ENCODE measurements around the gene ROR1.

ROR1 gene

DNA sequence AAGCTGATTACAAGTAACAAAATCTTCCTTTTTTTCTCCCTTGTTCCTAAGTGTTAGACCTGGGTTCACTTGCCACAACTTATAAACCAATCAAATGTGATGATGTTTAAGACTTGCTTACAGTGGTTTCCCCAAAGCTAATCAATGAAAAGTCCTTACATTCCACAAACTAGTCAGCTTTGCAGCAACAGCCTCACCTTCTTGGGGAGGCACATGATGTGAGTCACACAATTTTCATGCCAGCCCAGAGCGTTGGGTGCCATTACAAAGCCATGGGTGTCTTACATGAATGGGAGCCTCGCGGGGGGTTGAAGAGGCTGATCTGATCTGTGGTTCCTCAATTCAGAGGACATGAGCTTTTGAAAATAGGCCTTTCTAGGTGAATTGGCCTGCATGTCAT, 338.0 kb downstream of the ROR1 start:
- DNase-seq: no peak

DNA sequence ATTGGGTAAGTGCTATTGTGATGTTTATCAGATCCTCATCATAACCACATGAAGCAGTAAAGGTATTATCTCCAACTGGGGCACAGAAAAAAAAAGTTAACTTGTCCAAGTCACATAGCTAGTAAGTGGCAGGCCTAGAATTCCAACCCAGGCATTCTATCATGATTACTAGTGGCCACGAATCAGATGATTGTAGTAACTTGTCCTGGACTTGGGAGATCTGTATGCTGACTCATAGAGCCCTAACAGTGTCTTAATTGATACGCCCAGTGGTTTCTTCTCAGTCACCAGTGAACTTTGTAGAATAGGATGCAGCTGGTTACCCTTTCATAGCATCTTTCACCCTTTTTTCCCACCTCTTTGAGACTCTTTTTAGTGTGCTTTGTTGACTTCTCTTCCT, 338.5 kb downstream of the ROR1 start:
- DNase-seq: peak; percentile 87

DNA sequence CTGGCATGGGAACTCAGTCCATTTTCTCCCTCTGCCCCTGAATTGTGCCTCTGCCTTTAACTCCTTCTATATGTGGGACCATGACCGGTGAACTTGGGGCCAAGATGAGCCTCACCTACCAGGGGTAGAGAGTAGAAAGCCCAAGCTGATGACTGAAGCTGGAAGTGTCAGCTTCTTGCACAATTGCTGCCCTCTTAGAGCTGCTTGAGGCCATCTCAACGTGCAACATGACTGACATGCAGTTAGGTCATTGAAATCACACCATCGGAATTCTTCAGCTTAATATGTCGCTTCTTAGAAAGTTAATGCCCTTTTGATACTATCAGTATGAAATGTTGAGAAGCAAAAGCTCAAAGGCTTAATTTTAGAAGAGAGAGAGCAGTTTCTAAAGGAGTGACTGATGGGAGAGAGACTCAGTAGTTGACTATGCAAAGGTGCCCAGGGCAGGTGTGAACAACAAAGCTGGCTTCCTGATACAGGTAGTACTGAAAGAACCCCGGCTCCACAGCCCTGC, 340.3 kb downstream of the ROR1 start:
- DNase-seq: no peak

DNA sequence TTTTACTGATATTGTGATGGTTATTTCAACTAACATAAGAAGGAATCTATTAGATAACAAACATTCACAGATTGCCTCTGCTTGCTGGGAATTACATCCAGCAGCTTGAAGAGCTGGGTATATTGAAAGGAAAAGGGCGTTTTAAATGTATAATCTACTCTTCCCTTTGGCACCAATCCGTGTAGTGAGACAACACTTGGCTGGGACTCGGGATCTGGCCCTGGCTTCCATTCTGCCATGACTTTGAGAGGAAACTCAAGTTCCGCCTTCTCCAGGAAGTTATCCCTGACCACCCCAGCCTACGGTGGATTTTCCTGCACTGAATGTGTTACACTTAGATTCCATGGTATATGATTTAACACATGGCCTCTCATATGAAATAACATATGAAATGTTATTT, 342.7 kb downstream of the ROR1 start:
- DNase-seq: no peak

DNA sequence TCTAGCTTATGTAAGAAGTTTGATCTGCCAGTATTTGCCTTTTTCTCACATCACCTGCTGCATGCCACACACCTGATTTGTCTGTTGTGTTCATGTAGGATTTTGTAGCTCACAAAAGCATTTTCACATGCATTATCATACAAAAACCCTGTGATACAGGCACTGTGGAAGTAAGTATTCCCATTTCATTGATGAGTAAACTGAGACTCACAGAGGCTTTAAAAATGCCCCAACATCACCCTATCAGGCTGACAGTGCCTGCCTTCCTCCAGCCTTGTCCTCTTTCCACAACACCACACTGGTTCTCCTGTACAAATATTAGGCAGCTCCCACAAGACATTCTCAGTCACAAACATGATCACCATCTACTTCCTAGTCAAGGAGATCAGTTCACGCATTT, 343.7 kb downstream of the ROR1 start:
- DNase-seq: no peak

DNA sequence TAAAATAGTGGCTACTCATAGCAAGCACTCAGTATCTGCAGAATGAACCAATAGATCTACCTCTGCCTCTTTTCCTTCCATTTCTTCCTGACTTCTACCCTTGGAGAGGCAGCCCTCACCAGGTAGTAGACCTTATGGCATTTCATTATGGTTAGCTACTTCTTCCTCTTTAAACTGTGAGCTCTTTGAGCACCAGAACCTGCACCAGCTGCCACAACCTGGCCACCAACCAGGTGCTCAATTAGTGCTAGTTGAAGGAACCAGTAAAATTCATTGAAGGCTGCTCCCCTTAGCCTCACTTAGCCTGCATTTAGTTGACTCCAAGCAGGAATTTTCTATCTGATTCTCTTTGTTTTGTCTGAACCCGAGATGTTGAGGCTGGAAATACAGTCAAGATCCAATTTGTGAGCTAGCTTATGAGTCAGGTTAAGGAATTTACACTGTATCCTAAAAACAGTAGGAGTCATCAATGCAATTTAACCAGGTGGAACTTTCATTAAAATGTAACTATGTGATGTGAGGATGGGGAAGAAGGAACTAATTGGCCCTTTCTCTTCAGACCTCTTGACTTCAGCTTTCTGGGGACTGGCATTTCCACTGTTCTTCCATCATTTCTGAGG, 348.1 kb downstream of the ROR1 start:
- DNase-seq: peak; percentile 27

DNA sequence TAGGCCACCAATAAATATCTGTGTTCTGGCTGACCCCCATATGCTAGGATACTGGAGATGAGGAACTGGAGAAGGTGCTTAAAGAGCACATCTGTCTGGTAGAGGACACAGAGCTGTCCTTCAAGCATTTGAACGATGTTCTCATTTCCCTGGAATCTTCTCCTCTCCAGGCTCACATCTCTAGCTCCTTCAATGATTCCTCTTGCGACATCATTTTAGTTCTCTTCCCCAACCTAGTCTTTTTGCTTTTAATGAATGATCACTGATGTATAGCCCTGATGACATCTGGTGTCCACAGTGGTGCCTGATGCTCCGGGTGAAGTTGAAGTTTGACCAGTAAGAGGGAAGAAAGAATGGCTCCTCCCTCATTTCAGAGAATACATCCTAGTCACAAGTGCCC, 348.8 kb downstream of the ROR1 start:
- DNase-seq: peak; percentile 33

DNA sequence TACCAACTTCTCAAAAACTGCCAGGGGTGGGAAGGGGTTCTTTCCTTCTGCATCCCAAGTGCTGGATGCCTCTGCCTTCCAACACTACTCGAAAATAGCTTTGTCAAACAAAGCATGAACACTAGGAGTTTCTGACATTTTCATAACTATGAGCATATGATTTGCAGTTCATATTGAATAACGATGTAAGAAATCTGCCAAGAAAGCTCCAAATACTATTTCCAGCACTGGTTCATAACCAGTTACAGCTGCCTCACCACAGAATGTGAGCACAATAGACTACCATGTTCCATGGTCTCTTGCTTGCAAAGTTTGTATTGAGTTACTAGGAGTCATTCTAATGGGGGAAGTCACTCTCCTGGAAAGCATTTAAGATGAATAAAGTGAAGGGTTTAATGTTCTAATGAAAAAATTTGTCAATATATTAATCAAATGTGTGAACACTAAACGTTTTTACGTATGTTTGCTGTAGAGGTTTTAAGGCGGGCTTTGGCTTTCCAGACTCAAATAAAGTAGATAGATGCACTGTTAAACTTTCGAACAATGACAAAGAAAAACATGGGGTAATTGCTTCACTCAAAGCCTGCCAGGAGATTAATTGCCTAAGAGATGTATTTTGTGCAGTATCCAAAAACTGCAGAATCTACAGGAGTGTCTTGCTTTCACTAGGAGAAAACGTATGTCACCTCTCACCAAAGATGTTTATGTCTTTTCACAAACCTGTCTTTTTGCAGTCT, 351.1 kb downstream of the ROR1 start:
- DNase-seq: no peak

DNA sequence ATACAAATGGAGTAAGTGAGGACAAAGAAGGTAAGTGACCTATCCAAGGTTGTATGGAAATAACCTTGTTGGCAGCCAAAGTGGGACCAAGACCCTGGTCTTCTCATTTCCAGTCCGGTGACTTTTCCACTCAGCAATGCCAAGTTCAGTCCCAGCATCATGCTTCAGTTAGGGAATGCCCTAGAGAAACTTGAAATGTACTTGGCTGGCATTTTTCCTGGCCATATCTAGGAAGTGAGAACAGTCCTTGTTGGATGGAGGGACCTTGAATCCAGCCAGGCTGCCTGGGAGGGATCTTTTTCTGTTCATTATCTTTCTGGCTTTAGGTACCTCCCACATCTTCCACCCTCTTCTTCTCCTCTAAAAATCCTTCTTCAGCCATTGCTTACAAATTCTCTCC, 352.8 kb downstream of the ROR1 start:
- no peak for DNase-seq

DNA sequence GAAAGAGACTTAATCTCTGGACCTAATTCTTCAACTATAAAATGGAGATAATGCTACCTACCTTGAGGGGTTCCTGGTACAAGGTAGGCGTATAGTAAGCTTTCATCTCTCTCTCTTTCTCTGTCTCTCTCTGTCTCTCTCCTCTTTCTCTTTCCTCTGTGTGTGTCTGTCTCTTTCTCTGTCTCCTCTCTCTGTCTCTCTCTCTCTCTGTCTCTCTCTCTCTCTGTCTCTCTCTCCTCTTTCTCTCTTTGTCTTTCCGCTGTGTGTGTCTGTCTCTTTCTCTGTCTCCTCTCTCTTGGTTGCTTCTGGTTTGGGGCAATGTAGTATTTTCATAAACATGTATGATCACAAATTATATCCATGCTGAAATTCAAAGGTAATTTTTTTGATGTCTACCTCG, 353.5 kb downstream of the ROR1 start:
- no peak for DNase-seq

DNA sequence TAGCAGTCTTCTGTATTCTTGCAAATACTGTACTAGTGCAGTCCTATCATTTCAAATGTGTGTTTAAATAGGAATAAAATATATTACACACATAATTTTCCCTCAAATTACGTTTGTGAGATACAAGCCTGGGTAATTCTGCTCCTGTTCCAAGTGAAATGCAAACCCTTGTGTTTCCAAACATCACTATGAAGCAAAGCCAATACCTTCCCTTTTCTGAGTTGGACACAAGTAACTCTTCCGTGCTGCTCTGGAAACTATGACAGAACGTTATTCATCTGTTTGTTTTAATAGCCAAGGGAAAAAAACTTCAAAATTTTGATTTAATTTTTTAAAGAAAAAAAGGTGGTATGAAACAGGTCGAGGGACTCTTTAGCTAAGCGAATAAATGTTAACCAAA, 355.9 kb downstream of the ROR1 start:
- no peak for DNase-seq

DNA sequence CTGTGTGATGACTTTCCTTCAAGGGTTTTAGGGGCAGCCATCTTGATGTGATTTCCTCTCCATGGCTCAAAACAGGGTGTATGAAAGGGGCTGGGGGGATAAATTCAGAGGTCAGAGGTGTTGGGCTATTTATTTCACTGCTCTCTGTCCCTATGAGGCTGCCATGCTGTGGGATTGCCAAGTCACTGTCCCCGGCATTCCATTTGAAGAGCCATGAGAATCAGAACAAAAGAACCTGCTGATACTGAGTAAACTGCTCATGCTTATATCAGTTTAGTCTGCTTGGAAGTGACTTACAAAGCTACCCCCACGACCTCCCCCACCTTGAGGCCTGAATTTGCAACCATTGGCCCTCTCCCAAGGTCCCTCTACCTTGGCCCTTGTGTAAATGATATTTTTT, 357.3 kb downstream of the ROR1 start:
- DNase-seq: no peak

DNA sequence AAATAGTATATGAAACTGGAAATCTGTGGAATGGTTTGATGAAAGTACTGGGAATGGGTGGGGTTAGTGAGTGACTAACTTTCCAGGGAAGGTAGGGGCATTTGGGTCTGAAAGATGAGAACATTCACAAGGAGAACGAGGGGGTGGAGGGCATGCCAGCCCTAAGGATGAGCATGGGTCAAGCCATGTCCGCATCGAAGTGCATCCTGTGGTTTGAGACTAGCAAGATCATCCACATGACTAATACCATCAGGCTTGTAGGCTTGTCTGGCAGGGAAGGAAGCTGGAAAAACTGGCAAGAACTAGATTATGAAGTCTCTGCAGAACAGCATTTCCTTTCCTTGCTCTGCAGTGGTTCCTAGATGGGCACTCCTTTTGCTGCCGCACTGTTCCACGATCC, 359.2 kb downstream of the ROR1 start:
- DNase-seq: peak; percentile 96

DNA sequence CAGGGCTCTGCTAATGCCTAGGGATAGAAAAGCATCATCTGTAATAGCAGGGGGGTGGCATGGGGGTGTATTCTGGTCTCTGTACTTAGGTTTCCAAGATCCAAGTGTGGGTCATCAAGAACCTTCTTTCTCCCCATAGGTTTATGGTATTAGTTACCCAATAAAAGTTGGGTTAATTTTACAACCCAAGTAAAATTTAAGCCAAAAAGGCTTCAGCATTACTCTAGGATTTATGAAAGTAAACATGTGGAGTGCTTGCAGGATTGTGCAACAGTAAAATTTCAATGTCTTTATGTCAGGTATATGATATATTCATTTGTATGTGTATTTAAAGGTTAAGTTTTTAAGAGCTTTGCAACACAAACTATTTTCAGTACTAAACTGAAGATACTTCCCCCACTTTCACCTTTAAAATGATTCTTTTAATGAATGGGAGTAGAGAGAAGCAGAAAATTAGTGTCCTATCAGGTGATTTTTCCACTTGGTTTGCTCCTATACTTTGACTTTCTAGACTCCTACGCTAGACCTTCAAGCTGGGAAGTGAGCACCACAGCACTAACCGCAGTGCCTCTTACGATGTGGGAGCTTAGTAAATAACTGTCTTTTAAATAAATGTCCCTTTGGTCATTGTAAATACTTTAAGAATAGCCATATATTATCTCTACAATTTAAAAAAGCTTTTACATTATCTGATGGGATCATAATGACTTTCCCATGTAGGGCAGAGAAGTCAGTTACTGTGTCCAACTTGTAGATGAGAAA, 361.8 kb downstream of the ROR1 start:
- DNase-seq: no peak

DNA sequence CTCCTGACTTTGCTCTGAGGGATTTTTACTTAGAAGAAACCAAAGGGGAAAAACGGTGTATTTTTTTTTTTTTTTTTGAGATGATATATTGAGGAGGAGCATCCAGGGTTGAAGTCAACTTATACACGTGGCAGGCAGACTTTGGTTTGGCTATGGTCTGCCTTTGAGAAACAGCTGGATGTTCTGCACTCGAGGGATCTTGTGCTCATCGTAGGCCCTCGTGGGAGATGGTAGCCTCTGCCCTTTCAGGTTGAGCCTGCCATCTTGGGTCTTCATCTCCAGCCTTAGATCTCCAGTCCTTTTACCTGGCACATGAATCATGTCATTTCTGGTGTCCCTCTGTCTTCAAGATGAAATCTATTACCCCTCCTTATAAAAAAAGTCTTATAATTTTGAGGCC, 362.5 kb downstream of the ROR1 start:
- no peak for DNase-seq

DNA sequence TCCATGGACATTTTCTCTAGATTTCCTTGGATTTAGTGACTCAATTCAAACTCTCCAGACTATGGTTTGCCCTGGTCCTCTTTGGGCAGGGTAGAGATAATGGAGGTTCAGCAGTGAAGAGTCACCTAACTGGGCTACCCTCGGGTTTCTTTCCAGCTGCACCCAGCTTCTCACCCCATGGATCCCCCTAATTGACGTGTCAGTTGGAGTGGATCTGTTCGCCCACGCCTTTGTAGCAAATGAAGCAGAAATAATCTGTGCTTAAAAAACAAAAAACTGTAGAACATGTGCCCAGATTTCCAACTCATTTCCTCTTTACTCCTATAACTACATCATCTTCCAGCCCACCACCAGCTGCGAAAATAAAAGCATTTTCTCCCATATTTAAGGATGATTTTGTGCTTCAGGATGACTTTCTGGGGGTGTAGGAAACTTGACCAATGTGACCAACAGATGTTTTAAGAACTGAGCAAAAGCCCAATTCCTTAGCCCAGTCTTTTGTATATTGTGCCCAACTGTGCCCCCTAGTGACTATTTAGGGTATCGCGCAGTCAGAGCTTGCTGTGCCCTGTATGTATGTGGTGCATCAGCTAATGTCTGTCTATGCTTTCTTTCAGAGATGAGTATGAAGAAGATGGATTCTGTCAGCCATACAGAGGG, 363.1 kb downstream of the ROR1 start:
- DNase-seq: peak; percentile 85

DNA sequence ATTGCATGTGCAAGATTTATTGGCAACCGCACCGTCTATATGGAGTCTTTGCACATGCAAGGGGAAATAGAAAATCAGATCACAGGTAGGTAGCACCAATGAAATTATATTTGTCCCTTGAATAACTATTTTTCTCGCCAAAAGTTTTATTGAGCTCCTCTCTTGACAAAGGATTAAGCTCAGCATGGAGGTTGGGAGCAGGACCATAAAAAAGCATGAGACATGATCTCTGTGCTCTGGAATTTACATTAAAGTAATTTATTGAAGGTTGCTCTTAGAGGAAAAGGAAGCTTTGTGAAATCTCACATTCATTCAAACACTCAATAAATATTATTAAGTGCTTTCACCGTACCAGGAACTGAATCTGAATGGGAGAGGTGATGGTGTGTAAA, 363.6 kb downstream of the ROR1 start:
- no peak for DNase-seq

DNA sequence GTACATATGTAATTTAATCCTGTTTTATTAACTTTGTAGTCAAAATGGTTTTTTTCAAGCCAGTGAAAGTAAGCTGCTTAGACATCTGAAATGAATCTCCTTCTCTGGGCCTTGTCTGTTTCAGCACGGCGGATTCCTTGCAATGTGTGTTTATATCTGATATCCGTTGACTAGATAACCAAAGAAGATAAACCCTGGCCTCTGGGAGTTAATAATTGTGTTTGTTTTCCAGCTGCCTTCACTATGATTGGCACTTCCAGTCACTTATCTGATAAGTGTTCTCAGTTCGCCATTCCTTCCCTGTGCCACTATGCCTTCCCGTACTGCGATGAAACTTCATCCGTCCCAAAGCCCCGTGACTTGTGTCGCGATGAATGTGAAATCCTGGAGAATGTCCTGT, 366.1 kb downstream of the ROR1 start:
- no peak for DNase-seq

DNA sequence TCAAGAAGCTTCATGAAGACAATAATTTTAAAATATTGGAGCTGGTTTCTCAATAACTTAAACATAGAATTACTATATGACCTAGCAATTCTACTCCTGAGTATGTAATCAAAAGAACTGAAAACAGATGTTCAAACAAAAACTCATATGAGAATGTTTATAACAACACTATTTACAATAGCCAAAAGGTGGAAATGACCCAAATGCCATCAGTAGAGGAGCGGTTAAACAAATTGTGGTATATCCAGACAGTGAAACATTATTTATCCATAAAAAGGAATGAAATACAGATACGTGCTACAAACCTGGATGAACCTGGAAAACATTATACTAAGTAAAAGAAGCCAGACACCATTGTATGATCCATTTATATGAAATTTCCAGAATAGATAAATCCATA, 366.8 kb downstream of the ROR1 start:
- DNase-seq: no peak

DNA sequence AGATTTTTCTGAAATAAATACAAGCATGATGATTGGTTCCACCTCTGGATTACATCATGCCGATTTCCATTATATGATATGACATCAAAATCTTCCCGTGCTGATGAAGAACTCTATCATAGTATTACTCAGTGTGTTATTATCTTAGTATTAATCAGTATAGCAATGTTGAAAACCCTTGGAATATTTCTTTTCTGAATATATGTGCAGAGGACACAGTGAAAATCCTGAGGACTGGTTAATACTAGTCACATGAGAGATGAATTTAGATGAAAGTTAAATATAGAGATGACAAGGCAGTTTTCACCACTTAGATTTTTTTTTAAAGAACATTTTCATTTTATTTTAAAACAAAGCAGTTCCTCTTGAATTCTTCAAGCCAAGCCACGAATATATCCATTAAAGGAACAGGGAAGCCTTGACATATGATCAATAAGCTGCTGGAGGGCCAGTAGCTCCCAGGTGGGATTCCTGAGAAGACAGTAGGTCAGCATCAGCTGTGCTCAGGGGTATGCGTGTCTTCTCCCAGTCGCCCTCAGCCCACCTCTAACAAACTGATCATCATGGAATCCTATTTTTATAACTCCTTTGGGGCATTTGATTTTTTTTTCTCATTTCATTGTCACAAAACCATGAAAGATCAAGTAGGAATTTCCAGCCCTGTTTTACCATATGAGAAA, 373.4 kb downstream of the ROR1 start:
- no peak for DNase-seq

DNA sequence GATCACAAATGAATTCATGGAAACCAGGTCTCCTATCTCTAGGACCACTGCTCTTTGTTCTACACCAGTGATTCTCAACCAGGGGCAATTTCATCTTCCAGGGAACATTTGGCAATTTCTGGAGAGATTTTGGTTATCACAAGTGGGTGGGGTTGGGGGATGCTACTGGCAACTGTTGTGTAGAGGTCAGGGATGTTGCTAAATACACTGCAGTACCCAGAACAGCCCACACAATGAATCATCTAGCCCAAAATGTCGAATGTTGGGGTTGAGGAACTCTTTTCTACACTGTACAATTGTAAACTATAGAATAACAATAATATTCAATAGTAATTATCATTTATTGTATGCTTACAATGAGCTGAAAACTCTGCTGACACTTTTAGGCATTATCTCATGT, 373.9 kb downstream of the ROR1 start:
- no peak for DNase-seq

DNA sequence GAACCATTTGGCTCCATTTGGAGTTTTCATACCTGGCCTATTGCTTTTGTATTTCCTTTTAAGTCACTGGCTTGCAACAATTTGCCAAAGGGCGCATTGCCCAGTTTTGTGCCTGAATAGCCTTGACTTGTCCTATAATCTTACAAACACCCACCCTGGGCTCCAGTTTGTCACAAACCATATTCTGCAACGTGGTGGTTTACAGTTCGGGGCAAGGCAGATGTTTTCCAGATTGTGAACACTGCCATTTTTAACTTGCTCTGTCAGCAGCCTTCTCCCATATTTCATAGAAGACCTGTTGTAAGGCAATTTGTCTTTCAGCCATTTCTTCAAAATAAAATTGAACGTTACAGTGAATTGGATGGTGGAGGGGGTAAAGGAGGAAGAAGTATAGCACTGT, 376.4 kb downstream of the ROR1 start:
- DNase-seq: no peak
